PC-9 (cell line): Measurements from ENCODE around the gene FAM83G.

Experiments
- CTCF ChIP-seq: fragments of 200-600 bp; sonication (generic); conservative IDR thresholded peaks from 2 replicates; pipeline ENCODE4 v1.6.1; 2017; ENCODE audit warnings: mixed run types, antibody characterized with exemption, mild to moderate bottlenecking, moderate library complexity
- EZH2 ChIP-seq: fragments of 200-600 bp; sonication (generic); IDR thresholded peaks from 2 replicates; pipeline ENCODE4 v1.8.0; 2017; ENCODE audit warnings: antibody characterized with exemption, low read depth

DNA sequence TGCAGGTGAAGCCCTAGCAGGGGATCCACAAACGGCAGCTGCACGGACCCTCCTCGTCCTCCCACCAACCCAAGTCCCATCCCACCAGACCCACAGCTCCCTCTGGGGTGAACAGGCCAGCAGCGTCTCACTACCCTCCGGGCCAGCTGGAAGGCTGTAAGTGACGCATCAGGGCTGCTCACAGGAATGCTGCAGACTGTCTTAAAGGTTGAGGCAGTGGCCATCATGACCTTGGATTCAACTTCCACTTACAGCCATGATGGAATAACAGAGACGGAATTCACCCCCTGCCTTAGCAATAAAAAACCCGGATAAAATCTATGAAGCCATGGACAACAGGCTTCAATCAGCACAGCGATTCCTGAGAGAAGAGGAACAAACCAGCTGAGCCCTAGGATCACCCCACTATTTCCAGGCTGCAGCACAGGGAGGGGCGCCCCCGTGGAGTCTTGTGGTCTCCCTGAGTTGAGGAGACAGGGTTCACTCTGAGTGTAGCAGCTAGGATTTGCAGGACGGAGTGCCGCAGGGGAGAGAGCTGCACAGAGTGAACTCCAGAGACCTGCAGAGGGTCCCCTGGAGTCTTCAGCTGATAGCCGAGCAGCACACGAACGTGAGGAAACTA lies 10.5 kb downstream of the FAM83G start:
- TF ChIP-seq CTCF: no peak
- no peak for TF ChIP-seq EZH2
